AG04450 (cell line): Measurements from ENCODE around the gene AEN. TPM values are rescaled to one million over a fixed set of nuclear protein-coding genes. Genes with fewer than 3 reads are reported as not detected.

Experiments used
- CTCF ChIA-PET: fragments of 300-600, 350-600 bp; formaldehyde crosslinking; extraction: SDS; loops from one replicate; lab custom pipeline; 2022; ENCODE audit warnings: antibody characterized with exemption, inconsistent platforms; lab: Charles Lee
- POLR2A ChIA-PET: fragments of 350-600 bp; formaldehyde crosslinking; extraction: SDS; loops from one replicate; lab custom pipeline; 2021; ENCODE audit warnings: antibody characterized with exemption, inconsistent platforms; lab: Yijun Ruan, JAX
- DNase-seq: peaks from one replicate; pipeline ENCODE4 v3.0.0-alpha.2; 2011; ENCODE audit warnings: low read depth, low spot score
- H3K27ac ChIP-seq: one replicate; pipeline ENCODE4 v1.5.1; 2012; ENCODE audit warnings: low read depth, low read length, control low read depth
- H3K27me3 ChIP-seq: one replicate; pipeline ENCODE4 v1.6.0; 2012; ENCODE audit warnings: low read length; ENCODE audit not compliant: control insufficient read depth, insufficient read depth
- H3K4me3 ChIP-seq: 2 replicates; pipeline ENCODE4 v1.5.1; 2011; ENCODE audit warnings: mild to moderate bottlenecking, low read depth, low read length, control low read depth
- H3K9me3 ChIP-seq: 2 replicates; pipeline ENCODE4 v1.5.1; 2012; ENCODE audit warnings: low read length; ENCODE audit not compliant: control insufficient read depth, insufficient read depth
- polyA plus RNA-seq: library from polyadenylated mRNA; depleted of rRNA; stranded (reverse); fragments of >200 nt; gene quantifications from 2 replicates; pipeline ENCODE4 v1.2.3, GENCODE V29; 2011
- TF ChIP-seq, protein P1 (sequence below): IDR thresholded peaks from 2 replicates; pipeline ENCODE4 v1.5.1; 2011; ENCODE audit warnings: low read depth, low read length, control low read depth, inconsistent platforms

Gene AEN
- polyA plus RNA-seq, 1 experiment = 41.8 TPM

GRCh38 chr15:88658070-88658965 is 37.2 kb downstream of the AEN start:
- no peak overlapping the region for H3K27ac ChIP-seq
- no peaks in the 10 kb centered on the region for H3K27me3 ChIP-seq
- no peak for DNase-seq
- CTCF ChIA-PET = interaction anchor here (0.6 to 6.3 kb wide), 12 partner anchors 9 to 365 kb away, joined by 3 to 63 read pairs (median 4); partner anchors contain the start of gene ISG20
- no peaks in the 10 kb centered on the region for H3K9me3 ChIP-seq
- POLR2A ChIA-PET = interaction anchor here (0.6 to 2.8 kb wide), 2 partner anchors 20 to 176 kb away, joined by 3 to 8 read pairs; partner anchors contain the start of gene ISG20
- H3K4me3 ChIP-seq = no peak overlapping the region
- TF ChIP-seq, protein P1, sequence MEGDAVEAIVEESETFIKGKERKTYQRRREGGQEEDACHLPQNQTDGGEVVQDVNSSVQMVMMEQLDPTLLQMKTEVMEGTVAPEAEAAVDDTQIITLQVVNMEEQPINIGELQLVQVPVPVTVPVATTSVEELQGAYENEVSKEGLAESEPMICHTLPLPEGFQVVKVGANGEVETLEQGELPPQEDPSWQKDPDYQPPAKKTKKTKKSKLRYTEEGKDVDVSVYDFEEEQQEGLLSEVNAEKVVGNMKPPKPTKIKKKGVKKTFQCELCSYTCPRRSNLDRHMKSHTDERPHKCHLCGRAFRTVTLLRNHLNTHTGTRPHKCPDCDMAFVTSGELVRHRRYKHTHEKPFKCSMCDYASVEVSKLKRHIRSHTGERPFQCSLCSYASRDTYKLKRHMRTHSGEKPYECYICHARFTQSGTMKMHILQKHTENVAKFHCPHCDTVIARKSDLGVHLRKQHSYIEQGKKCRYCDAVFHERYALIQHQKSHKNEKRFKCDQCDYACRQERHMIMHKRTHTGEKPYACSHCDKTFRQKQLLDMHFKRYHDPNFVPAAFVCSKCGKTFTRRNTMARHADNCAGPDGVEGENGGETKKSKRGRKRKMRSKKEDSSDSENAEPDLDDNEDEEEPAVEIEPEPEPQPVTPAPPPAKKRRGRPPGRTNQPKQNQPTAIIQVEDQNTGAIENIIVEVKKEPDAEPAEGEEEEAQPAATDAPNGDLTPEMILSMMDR = no peak

DNA sequence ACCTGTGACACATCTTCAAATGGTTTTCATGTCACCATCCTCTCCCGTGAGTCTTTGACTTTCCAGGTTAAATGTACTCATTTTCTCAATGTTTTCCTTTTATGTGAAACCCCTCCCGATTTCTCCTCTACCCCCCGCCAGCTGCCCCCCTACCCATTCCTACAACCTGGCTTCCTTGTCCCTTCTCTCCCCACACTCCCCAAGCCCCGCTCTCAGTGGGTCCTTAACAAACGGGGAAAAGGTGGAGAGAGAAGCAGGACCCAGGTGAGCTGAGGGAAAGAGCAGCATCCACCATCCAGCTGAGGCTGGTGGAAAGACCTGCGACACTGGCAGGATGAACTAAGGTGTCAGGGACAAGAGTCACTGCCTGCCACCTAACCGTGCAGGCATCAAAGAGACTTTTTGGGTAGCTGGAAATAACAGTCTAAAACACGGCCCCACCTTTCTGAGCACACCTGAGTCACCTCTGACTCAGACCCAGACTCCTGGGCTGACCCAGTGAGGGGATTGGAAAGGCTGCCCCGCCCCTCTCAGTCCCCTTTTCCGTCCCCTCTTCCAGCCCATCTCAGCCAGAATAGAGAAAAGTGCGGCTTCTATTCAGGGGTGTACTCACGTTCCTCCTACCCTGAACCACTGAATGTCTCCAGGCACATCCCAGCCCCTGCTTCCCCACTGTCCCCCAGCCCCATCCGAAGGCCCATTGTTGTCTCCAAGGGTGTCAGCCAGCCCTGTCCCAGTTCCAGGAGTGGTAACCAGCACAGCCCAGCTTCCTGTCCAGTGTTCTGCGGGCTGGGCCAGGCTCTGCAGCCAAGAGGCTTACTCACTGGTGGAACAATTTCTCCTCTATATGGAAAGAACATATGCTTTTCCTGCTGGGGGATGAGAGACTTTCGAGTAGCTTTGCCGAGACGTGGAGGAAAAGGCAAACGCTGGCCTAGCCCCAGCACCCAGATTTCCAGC is 38.1 kb downstream of the AEN start:
- Histone ChIP-seq H3K9me3 (no peaks in the 10 kb centered on the region), H3K4me3 (no peak overlapping the region), H3K27me3 (no peaks in the 10 kb centered on the region), H3K27ac (no peak overlapping the region)
- TF ChIP-seq, protein P1 = no peak
- DNase-seq = no peak
- ChIA-PET POLR2A (interaction anchor here (0.6 kb wide), 2 partner anchors 175 kb away, joined by 3 read pairs; no protein-coding TSS in a partner anchor), CTCF (interaction anchor here (0.6 to 6.3 kb wide), 8 partner anchors 35 to 239 kb away, joined by 3 to 63 read pairs (median 6); no protein-coding TSS in a partner anchor)

- H3K4me3 ChIP-seq = no peak overlapping the region
- H3K27ac ChIP-seq = peak overlapping the region; percentile 61
- TF ChIP-seq, protein P1 = no peak
- DNase-seq = no peak
- ChIA-PET POLR2A (no interaction called here), CTCF (interaction anchor here (6.3 kb wide), 1 partner anchor 173 kb away, joined by 63 read pairs; no protein-coding TSS in a partner anchor)
- H3K9me3 ChIP-seq = no peaks in the 10 kb centered on the region
- H3K27me3 ChIP-seq = no peaks in the 10 kb centered on the region
Measured at GRCh38 chr15:88661041-88661700, 40.0 kb downstream of the AEN start.

DNA sequence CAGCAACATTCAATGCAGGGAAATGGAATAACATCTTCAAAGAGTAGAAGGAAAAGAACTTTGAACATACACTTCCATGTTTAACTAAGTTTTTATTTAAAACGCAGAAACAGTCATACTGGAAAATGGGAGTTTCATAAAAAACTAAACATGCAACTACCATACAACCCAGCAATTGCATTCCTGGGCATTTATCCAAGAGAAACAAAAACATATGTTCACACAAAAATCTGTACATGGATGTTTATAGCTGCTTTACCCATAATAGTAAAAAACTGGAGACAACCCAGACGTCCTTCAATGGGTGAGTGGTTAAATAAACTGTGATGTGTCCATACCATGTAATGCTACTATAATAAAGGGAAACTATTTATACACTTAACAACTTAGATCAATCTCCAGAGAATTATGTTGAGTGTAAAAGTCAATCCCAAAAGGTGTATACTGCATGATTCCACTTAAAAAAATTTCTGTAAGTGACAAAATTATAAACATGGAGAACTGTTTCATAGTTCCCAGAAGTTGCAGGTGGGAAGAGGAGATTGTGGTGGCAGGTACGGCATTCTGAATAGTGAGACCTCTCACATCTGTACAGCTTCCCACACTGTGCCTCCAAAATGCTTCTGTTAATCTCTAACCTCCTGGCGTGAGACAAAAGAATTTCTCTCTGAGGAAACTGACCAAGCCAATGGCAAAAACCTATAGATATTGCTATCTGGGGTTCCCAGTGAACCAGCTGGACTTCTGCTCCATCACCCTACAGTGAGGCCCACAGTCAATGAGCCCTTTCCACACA is 40.8 kb downstream of the AEN start:
- POLR2A ChIA-PET = no interaction called here
- H3K27ac ChIP-seq = no peak overlapping the region
- CTCF ChIA-PET = no interaction called here
- H3K9me3 ChIP-seq = no peaks in the 10 kb centered on the region
- DNase-seq = no peak
- TF ChIP-seq, protein P1 = no peak
- no peaks in the 10 kb centered on the region for H3K27me3 ChIP-seq
- H3K4me3 ChIP-seq = no peak overlapping the region
